WTC11 (cell line): ENCODE data around the gene FOXK1. TPM values are rescaled to one million over a fixed set of nuclear protein-coding genes. Genes with fewer than 3 reads are reported as not detected.

Experiments
- ATAC-seq: fragments of 200-7000 bp; cut with Tn5 transposase; 2 replicates; pipeline ENCODE4 v1.10.0; 2021; ENCODE audit warnings: mild to moderate bottlenecking, moderate library complexity
- CTCF ChIA-PET: fragments of 300-600 bp; sonication (Branson Sonifier 250); formaldehyde crosslinking; loops from one replicate; lab custom pipeline; 2021; ENCODE audit warnings: antibody characterized with exemption; lab: Charles Lee
- POLR2A ChIA-PET: fragments of 350-600 bp; sonication (Branson Sonifier 250); formaldehyde crosslinking; loops from one replicate; lab custom pipeline; 2021; ENCODE audit warnings: antibody characterized with exemption; lab: Charles Lee
- DNase-seq: peaks from one replicate; pipeline ENCODE4 v3.0.0; 2021; ENCODE audit warnings: low spot score
- H3K27ac Mint-ChIP-seq: 2 replicates; pipeline ENCODE4 v1.8.0; 2021; ENCODE audit warnings: mixed read lengths
- H3K27me3 Mint-ChIP-seq: 2 replicates; pipeline ENCODE4 v1.8.0; 2021; ENCODE audit warnings: low read depth, mild to moderate bottlenecking, moderate library complexity, mixed read lengths
- H3K36me3 Mint-ChIP-seq: 2 replicates; pipeline ENCODE4 v1.8.0; 2021; ENCODE audit warnings: mixed read lengths
- H3K4me1 Mint-ChIP-seq: 2 replicates; pipeline ENCODE4 v1.8.0; 2022; ENCODE audit warnings: mixed read lengths
- H3K4me3 Mint-ChIP-seq: 2 replicates; pipeline ENCODE4 v1.8.0; 2021; ENCODE audit warnings: mild to moderate bottlenecking, moderate library complexity, mixed read lengths
- H3K9me3 Mint-ChIP-seq: 2 replicates; pipeline ENCODE4 v1.8.0; 2021; ENCODE audit warnings: mixed read lengths
- AFF4 ChIP-seq: sonication (generic); formaldehyde crosslinking; IDR thresholded peaks from 2 replicates; pipeline ENCODE4 v1.8.1; 2023; ENCODE audit warnings: mild to moderate bottlenecking, missing genetic modification reagents, borderline replicate concordance
- CBFB ChIP-seq: sonication (generic); formaldehyde crosslinking; IDR thresholded peaks from 2 replicates; pipeline ENCODE4 v1.8.1; 2022; ENCODE audit warnings: mild to moderate bottlenecking, low read depth, missing genetic modification reagents
- CREM ChIP-seq: sonication (generic); formaldehyde crosslinking; IDR thresholded peaks from 2 replicates; pipeline ENCODE4 v1.8.1; 2022; ENCODE audit warnings: mild to moderate bottlenecking, missing genetic modification reagents, moderate library complexity
- ESRRA ChIP-seq: sonication (generic); formaldehyde crosslinking; IDR thresholded peaks from 2 replicates; pipeline ENCODE4 v1.8.1; 2022; ENCODE audit warnings: mild to moderate bottlenecking, missing genetic modification reagents, borderline replicate concordance
- FOXP4 ChIP-seq: sonication (generic); formaldehyde crosslinking; IDR thresholded peaks from 2 replicates; pipeline ENCODE4 v1.8.0; 2022; ENCODE audit warnings: mild to moderate bottlenecking, missing genetic modification reagents
- HMGA2 ChIP-seq: fragments of 250-450 bp; sonication (Bioruptor Pico); IDR thresholded peaks from 2 replicates; pipeline ENCODE4 v1.4.0; 2021; ENCODE audit warnings: mild to moderate bottlenecking, moderate library complexity
- NFATC4 ChIP-seq: fragments of 250-450 bp; sonication (Bioruptor Pico); IDR thresholded peaks from 2 replicates; pipeline ENCODE4 v1.9.0; 2021; ENCODE audit warnings: mild to moderate bottlenecking
- RELA ChIP-seq: sonication (generic); formaldehyde crosslinking; IDR thresholded peaks from 2 replicates; pipeline ENCODE4 v1.8.1; 2022; ENCODE audit warnings: missing genetic modification reagents, mild to moderate bottlenecking, borderline replicate concordance
- ZBTB21 ChIP-seq: sonication (generic); formaldehyde crosslinking; IDR thresholded peaks from 2 replicates; pipeline ENCODE4 v1.8.1; 2023; ENCODE audit warnings: mild to moderate bottlenecking, missing genetic modification reagents, borderline replicate concordance
- ZNF121 ChIP-seq: sonication (generic); formaldehyde crosslinking; IDR thresholded peaks from 2 replicates; pipeline ENCODE4 v1.8.0; 2023; ENCODE audit warnings: missing genetic modification reagents
- ZNF532 ChIP-seq: fragments of 250-450 bp; sonication (Bioruptor Pico); IDR thresholded peaks from 2 replicates; pipeline ENCODE4 v1.9.0; 2021; ENCODE audit warnings: mild to moderate bottlenecking, borderline replicate concordance
- ZNF671 ChIP-seq: fragments of 250-450 bp; sonication (Bioruptor Pico); IDR thresholded peaks from 2 replicates; pipeline ENCODE4 v1.8.0; 2021; ENCODE audit warnings: mild to moderate bottlenecking
- total RNA-seq: library from RNA; stranded (reverse); gene quantifications from 3 replicates; pipeline ENCODE4 v1.2.3, GENCODE V29; 2021
- TF ChIP-seq, protein P1 (sequence below): sonication (generic); formaldehyde crosslinking; IDR thresholded peaks from 2 replicates; pipeline ENCODE4 v1.8.0; 2022; ENCODE audit warnings: missing genetic modification reagents
- TF ChIP-seq, protein P2 (sequence below): fragments of 250-450 bp; sonication (Bioruptor Pico); IDR thresholded peaks from 2 replicates; pipeline ENCODE4 v1.9.0; 2021; ENCODE audit warnings: mild to moderate bottlenecking

FOXK1 gene
- total RNA-seq, 1 experiment from 2014 or later = 21.9 TPM

- no peak for TF ChIP-seq CBFB (CRISPR knock-in tag)
- no peak for TF ChIP-seq ZNF671
- TF ChIP-seq, protein P1, sequence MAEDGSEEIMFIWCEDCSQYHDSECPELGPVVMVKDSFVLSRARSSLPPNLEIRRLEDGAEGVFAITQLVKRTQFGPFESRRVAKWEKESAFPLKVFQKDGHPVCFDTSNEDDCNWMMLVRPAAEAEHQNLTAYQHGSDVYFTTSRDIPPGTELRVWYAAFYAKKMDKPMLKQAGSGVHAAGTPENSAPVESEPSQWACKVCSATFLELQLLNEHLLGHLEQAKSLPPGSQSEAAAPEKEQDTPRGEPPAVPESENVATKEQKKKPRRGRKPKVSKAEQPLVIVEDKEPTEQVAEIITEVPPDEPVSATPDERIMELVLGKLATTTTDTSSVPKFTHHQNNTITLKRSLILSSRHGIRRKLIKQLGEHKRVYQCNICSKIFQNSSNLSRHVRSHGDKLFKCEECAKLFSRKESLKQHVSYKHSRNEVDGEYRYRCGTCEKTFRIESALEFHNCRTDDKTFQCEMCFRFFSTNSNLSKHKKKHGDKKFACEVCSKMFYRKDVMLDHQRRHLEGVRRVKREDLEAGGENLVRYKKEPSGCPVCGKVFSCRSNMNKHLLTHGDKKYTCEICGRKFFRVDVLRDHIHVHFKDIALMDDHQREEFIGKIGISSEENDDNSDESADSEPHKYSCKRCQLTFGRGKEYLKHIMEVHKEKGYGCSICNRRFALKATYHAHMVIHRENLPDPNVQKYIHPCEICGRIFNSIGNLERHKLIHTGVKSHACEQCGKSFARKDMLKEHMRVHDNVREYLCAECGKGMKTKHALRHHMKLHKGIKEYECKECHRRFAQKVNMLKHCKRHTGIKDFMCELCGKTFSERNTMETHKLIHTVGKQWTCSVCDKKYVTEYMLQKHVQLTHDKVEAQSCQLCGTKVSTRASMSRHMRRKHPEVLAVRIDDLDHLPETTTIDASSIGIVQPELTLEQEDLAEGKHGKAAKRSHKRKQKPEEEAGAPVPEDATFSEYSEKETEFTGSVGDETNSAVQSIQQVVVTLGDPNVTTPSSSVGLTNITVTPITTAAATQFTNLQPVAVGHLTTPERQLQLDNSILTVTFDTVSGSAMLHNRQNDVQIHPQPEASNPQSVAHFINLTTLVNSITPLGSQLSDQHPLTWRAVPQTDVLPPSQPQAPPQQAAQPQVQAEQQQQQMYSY (CRISPR knock-in tag) = no peak
- TF ChIP-seq NFATC4 (CRISPR knock-in tag) = no peak
- no peak for TF ChIP-seq ZBTB21 (CRISPR knock-in tag)
- no peak for TF ChIP-seq ZNF121 (CRISPR knock-in tag)
- TF ChIP-seq ZNF532 (CRISPR knock-in tag) = no peak
- TF ChIP-seq ESRRA = no peak
- no peak for TF ChIP-seq CREM (CRISPR knock-in tag)
- no peak for TF ChIP-seq FOXP4 (CRISPR knock-in tag)
- TF ChIP-seq, all 79 proteins: peak for 0
- ChIA-PET POLR2A (no interaction called here), CTCF (no interaction called here)
- Mint-ChIP-seq H3K4me1 (peaks cover 23% of the 10 kb centered on the region), H3K27ac (no peak overlapping the region), H3K36me3 (peaks cover 12% of the 10 kb centered on the region), H3K27me3 (peaks cover 34% of the 10 kb centered on the region), H3K9me3 (no peaks in the 10 kb centered on the region), H3K4me3 (no peak overlapping the region)
- ATAC-seq = no peak
- DNase-seq = no peak
Measured at GRCh38 chr7:4748231-4748681, 66.2 kb downstream of the FOXK1 start.

DNA sequence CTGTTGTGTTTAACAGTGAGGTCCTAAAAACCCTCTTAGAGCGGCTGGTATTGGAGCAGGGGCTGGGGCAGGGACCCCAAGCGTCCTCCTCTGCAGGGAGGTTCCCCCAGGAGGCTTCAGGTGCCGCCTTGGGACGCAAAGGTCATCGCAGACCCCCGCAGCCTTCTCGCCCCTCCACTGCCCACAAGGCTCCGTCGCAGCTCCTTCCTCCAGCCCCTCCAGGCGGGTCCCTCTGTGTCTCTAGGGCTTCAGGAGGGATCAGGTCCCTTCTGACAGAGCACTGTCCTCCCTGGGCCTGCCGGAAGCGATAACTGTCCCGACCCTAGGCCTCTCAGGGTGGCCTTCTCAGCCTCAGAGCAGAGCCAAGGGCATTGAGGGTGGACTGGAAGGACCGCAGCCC lies 67.3 kb downstream of the FOXK1 start:
- ChIA-PET POLR2A (no interaction called here), CTCF (interaction anchor here (2.4 kb wide), 1 partner anchor 43 kb away, joined by 8 read pairs; no protein-coding TSS in a partner anchor)
- H3K9me3 Mint-ChIP-seq = no peaks in the 10 kb centered on the region
- no peak for DNase-seq
- TF ChIP-seq RELA (CRISPR knock-in tag) = no peak
- TF ChIP-seq AFF4 (CRISPR knock-in tag) = no peak
- TF ChIP-seq HMGA2 (CRISPR knock-in tag) = no peak
- TF ChIP-seq, protein P2, sequence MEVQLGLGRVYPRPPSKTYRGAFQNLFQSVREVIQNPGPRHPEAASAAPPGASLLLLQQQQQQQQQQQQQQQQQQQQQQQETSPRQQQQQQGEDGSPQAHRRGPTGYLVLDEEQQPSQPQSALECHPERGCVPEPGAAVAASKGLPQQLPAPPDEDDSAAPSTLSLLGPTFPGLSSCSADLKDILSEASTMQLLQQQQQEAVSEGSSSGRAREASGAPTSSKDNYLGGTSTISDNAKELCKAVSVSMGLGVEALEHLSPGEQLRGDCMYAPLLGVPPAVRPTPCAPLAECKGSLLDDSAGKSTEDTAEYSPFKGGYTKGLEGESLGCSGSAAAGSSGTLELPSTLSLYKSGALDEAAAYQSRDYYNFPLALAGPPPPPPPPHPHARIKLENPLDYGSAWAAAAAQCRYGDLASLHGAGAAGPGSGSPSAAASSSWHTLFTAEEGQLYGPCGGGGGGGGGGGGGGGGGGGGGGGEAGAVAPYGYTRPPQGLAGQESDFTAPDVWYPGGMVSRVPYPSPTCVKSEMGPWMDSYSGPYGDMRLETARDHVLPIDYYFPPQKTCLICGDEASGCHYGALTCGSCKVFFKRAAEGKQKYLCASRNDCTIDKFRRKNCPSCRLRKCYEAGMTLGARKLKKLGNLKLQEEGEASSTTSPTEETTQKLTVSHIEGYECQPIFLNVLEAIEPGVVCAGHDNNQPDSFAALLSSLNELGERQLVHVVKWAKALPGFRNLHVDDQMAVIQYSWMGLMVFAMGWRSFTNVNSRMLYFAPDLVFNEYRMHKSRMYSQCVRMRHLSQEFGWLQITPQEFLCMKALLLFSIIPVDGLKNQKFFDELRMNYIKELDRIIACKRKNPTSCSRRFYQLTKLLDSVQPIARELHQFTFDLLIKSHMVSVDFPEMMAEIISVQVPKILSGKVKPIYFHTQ (CRISPR knock-in tag) = no peak
- peaks cover 12% of the 10 kb centered on the region for H3K36me3 Mint-ChIP-seq
- no peak overlapping the region for H3K4me3 Mint-ChIP-seq
- peaks cover 23% of the 10 kb centered on the region for H3K27me3 Mint-ChIP-seq
- H3K4me1 Mint-ChIP-seq = peaks cover 13% of the 10 kb centered on the region
- ATAC-seq = no peak
- no peak overlapping the region for H3K27ac Mint-ChIP-seq
